GM20000 (cell line): ENCODE data around the gene STRN3.
"Not testable (repeated sequence)": the region's sequence is repeated elsewhere in the genome, so short reads cannot be mapped to it uniquely, and the experiment has no call there.

Experiments
- DNase-seq: peaks from one replicate; pipeline ENCODE4 v3.0.0; 2012; ENCODE audit warnings: low spot score
- TF ChIP-seq, protein P1 (sequence below): IDR thresholded peaks from 2 replicates; pipeline ENCODE4 v1.5.1; 2012; ENCODE audit warnings: mild to moderate bottlenecking, control low read depth; ENCODE audit errors: extremely low read depth, missing control alignments

Gene STRN3

GRCh38 chr14:30940886-30941285 is 85.3 kb downstream of the STRN3 start:
- DNase-seq = no peak
- TF ChIP-seq, protein P1, sequence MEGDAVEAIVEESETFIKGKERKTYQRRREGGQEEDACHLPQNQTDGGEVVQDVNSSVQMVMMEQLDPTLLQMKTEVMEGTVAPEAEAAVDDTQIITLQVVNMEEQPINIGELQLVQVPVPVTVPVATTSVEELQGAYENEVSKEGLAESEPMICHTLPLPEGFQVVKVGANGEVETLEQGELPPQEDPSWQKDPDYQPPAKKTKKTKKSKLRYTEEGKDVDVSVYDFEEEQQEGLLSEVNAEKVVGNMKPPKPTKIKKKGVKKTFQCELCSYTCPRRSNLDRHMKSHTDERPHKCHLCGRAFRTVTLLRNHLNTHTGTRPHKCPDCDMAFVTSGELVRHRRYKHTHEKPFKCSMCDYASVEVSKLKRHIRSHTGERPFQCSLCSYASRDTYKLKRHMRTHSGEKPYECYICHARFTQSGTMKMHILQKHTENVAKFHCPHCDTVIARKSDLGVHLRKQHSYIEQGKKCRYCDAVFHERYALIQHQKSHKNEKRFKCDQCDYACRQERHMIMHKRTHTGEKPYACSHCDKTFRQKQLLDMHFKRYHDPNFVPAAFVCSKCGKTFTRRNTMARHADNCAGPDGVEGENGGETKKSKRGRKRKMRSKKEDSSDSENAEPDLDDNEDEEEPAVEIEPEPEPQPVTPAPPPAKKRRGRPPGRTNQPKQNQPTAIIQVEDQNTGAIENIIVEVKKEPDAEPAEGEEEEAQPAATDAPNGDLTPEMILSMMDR = no peak

DNA sequence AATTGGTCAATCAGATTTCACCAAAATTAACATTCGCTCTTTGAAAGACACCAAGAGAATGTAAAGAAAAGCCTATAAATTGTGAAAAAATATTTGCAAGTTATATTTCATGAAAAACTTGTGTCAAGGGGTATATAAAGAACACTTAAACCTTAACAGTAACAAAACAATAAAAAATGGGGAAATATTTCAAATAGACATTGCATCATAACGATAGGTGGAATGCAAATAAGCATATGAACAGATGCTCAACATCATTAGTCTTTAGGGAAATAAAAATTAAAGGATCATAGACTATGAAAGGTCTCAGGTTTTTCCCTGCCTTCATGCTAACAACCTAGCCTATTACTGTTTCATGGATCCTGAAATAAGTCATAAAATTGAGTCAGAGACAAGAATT is 87.6 kb downstream of the STRN3 start:
- TF ChIP-seq, protein P1 = no peak

DNA sequence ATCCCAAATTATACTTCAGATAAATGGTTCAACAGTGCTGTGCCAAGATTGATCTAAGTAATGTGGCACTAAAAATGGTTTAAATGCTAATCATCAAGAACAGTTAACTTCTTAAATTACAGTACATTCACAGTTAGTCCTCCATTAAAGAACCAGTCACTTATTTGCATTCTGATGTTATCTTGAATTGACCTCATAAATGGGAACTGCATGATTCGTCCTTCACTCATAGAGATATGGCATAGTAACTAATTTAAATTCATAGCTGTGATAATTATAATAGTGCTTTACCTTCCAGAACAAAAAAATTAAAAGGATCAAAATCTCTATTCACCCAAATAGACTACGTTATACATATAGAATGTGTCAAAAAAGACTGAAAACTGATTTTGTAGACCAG is 90.7 kb downstream of the STRN3 start:
- DNase-seq = no peak
- TF ChIP-seq, protein P1 = no peak

More for the DNA sequence above, 87.6 kb downstream of the STRN3 start:
- DNase-seq = no peak

DNA sequence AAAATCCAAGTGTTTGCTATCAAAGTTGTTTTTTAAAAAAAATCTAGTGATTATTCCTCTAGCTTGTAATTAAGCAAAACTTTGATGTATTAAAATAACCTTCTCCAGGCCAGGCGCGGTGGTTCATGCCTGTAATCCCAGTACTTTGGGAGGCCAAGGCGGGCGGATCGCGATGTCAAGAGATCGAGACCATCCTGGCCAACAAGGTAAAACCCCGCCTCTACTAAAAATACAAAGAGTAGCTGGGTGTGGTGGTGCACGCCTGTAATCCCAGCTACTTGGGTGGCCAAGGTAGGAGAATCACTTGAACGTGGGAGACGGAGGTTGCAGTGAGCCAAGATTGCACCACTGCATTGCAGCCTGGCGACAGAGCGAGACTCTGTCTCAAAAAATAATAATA is 92.2 kb downstream of the STRN3 start:
- DNase-seq = not testable (repeated sequence)

GRCh38 chr14:30928462-30928861 is 97.7 kb downstream of the STRN3 start:
- DNase-seq = peak; percentile 1
- TF ChIP-seq, protein P1 = no peak

DNA sequence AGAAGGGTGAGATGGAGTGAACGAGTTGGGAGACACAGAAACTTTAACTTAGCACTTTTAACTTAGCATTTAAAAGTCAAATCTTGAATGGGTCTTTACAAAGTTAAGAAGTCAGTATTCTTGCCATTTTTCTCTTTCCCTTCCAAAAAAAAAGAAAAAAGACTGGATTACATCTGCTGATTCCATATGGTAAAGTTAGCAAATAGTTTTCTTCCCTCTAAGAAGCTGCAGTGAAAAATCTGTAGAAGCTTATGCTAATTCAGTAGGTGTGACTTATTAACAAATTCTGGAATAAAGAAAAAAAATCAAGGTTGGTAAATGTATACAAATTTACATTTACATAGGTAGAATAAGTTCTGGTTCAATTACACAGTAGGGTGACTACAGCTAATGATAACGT is 100.9 kb downstream of the STRN3 start:
- TF ChIP-seq, protein P1 = no peak
- no peak for DNase-seq

DNA sequence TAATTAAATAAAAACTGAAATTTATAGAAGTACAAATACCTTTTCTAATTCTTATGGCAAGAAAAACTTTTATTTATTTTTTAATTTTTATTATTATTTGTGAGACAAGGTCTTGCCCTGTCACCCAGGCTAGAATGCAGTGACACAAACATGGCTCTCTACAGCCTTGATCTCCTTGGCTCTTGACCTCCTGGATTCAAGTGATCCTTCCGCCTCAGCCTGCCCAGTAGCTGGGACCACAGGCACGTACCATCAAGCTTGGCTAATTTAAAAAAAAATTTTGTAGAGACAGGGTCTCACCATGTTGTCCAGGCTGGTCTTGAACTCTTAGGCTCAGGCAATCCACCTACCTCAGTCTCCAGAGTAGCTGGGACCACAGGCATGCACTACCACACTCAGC is 104.4 kb downstream of the STRN3 start:
- TF ChIP-seq, protein P1 = no peak
- no peak for DNase-seq

- TF ChIP-seq, protein P1 = no peak
- no peak for DNase-seq
Observed at GRCh38 chr14:30921305-30921704, 104.9 kb downstream of the STRN3 start.
